Central memory CD4-positive, alpha-beta T cell (primary cell): ENCODE data around the gene ADAM22.

Experiments used
- DNase-seq: peaks from one replicate; pipeline ENCODE4 v3.0.0; 2022

Gene ADAM22

GRCh38 chr7:88041583-88041982, 107.5 kb downstream of the ADAM22 start:
- no peak for DNase-seq

DNA sequence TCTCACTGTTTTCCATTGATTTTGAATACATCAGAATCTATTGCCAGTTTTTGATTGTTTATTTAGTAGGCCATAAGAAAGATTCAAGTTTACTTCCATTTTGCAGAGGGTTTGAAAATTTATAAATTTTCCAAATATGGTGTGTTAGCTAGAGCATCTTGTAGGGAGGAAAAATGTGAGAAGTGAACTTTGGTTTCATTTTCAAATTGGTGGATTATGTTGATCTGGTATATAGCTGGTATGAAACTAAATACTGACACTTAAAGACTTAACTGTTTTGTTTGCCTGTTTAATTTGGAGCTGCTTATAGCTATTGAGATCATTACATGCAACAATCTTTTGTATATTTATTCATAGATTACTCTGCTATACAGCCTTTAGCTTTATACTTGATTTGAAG, 108.1 kb downstream of the ADAM22 start:
- no peak for DNase-seq

- no peak for DNase-seq
These were observed 108.8 kb downstream of the ADAM22 start for GRCh38 chr7:88042803-88043202.

DNA sequence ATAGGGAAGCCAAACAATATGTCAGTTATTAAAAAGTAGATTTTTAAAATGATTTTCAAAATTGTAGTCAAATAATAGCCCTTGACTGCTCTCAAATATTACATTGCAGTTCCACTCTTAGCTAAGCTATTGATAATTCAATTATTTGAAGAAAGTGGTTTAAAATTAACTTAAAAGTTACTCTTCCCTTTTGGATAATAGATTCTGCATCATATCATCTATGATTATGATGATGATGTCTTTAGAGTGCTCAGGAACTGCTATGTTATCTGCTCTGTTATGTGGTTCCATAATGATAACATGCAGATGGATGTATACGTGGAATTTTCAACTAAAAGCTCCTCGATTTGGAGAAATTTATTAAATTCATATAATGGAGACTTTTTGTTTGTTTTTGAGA, 110.0 kb downstream of the ADAM22 start:
- no peak for DNase-seq

GRCh38 chr7:88046839-88047573, 113.0 kb downstream of the ADAM22 start:
- no peak for DNase-seq

DNA sequence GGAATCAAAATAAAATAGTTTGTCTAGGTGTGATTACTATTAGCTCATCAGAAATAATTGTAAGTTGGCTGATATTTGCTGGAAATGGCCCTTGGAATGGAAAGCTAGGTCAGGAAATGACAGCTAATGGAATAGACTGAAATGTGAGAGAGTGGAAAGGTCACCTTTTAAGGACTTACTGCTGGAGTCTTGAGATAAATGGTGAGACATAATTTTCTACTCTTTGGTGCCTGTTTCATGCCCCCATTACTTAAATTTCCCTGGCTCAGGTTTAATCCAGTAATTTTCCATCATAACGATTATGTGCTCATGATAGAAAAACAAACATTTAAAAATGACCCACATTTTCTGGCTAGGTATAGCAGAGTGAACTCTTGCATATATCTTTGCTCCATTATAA, 123.6 kb downstream of the ADAM22 start:
- DNase-seq: no peak

- DNase-seq: no peak
These were observed 128.2 kb downstream of the ADAM22 start for GRCh38 chr7:88062238-88062637.

GRCh38 chr7:88069093-88069492, 135.0 kb downstream of the ADAM22 start:
- DNase-seq: no peak

DNA sequence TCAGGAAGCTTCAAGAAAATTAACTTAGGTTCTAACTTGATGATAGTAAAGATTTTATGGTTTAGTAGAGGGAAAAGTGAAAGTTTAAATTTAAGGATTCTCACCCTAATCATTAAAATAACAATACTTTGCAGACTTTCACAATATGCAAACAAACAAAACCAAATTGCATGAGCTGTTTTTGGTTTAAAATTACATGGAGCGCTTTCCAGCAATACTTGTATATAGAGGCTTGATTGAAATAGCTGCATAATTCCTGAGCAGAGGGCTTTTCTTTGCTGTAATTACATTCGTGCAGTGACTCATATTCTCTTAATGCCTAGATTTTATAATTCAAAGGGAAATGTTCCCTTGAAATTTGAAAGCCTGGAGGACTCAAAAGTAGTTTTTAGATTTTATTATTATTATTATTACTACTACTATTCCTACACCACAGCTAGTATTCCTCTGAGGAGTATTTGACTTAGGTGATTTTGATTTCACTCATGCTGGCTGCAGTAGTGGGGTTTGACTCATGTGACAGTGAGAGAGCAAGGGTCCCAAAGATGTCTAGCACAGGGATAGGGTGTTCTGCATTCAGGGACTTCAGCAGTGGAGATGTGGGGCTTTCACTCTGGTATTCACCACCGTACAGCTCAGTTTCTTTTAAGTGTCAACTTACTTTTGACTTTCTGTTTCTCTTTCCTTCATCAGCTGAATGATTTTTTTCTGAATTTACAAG, 138.1 kb downstream of the ADAM22 start:
- DNase-seq: no peak

DNA sequence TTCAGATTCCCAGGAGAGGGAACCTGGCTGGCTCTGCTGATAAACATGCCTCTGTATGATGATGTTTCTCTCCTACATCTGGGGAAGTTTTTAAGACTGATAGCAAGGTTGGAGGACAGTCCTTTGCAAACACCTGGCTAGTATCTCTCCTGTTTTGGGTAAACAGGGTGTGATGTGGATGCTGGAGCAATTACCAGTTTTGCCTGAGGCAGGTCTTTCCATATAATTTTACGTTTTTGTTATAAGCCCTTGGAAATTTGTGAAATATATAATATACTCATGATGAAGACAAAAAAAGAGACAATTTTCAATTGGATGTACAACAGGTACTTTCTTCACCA, 138.6 kb downstream of the ADAM22 start:
- no peak for DNase-seq

GRCh38 chr7:88073626-88074025, 139.6 kb downstream of the ADAM22 start:
- DNase-seq: no peak

DNA sequence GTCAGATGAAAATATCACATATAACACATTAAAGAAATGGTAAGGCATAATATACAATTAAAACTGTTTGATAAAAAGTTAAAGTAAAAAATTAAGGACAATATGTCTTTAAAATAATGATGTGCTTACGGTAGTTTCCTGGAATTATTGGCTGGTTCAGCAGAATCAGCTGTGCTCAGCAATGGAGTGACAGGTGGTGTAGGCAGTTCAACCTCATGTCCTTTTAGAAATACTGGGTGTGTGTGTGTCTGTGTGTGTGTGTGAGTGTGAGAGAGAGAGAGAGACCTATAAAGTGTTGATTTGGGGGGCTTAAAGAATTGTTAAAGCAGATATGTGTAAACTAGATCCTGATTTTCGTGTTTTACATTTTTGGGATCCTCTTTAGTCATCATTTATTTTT, 141.2 kb downstream of the ADAM22 start:
- DNase-seq: no peak

DNA sequence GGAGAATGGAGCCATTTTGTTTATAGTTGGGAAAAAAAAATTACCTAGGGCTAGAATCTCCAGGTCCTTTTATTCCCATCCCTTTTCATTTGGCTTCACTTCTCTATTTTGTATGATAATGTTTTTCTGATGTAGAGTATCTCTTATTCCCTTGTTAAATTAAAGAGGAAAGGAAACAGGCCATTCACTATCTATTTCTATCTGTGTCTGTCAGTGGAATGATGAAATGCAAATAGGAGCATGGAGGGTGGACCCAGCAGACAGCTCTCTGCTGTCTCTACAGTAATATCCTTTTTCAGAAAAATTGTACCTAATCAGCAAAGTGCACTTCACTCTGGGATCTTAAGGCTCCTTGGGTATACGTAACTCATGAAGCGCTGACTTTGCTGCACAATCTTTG, 149.8 kb downstream of the ADAM22 start:
- DNase-seq: no peak

- DNase-seq: no peak
These were observed 155.5 kb downstream of the ADAM22 start for GRCh38 chr7:88089561-88089960.

GRCh38 chr7:88090240-88090639, 156.2 kb downstream of the ADAM22 start:
- no peak for DNase-seq

DNA sequence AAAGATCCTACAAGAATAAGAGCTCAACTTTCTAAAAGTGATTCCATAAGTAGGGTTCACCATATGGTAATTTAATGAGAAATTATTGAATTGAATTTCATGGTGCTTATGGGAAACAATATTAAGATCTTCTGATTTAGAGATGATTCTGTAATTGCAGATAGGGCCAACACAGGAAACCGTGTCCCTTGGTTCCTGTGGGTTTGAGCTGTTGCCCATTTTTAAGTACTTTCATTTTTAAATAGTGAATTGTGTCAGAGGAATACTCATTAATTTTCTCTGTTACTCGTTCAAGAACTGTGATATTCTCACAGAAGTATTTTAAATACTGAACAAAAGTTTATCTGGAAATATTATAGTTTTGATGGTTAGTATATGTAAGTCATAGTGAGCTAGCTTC, 156.6 kb downstream of the ADAM22 start:
- DNase-seq: no peak

DNA sequence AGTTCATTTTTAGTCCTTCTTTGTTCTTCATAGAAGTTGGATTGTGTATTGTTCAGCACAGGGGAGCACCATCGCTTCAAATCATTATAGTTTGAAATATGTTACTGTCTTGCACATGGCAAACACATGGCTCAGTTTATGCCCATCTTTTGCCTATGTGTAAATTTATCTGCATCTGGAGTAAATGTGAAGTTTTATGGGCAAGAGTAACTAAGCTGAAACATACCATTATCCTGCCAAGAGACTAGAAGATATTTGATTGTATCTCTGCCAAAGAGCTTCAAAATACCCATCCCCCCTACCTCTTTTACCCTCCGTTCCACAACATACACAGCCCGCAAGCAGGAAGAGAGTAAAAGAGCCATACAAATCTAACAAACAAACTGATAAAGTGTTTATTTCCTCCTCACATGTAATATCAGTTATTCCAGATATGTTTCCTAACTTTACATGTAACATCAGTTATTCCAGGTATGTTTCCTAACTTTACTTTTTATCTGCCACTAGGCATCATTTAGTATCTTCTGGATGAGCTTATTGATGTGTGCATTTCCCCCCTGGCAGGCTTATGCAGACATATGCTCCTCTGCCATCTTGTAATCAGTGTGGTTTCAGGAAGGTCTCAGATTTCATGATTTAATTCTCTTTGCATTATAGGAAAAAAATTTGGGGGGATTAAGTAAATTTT, 158.1 kb downstream of the ADAM22 start:
- no peak for DNase-seq

DNA sequence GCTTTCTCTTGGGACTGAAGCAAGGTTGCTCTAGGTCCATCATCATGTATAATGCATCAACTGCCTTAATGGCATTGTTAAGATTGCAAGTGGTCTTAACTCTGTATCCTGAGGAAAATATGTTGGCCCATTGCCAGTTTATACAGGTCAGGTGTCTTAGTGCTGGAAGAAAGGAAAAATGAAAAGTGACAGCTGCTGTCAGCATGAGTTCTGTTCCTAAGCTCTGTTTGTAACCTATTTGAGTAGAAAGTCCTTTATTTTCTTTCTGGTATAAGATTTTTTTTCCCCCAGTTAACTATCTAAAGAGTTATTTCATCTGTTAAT, 158.6 kb downstream of the ADAM22 start:
- no peak for DNase-seq

DNA sequence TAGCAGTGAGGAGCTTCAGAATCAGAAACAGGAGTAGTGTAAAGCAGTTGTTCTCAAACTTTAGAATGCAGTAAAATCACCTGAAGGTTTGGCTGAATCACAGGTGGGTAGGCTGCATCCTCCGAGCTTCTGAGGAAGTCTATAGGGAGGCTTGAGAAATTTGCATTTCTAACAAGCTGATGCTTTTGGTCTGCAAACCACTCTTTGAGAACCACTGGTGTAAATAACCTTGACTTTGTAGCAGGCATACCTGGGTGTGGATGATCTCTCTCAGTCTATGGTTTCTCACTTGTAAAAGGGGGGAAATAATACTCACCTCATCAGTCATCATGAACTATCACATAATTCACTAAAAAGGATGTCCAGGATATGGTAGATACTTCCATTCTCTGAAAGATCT, 167.7 kb downstream of the ADAM22 start:
- no peak for DNase-seq

DNA sequence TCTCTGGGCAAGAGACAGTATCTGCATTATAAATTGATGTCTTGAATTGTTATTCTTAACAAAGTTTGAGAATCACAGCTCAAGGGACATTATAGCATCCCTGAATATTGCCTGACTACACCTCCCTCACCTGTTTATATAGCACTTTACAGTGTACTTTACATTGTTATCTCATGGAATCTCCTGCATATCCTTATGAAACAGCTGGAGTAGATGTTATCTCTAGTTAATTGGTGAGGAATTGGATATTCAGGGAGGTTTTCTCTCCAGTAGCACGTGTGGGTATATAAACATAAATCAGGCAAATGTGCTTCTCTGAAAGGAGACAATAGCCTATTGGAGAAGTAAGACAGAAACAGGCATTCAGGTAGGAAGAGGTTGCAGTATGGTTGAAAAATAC, 168.6 kb downstream of the ADAM22 start:
- DNase-seq: no peak

GRCh38 chr7:88104732-88105131, 170.7 kb downstream of the ADAM22 start:
- no peak for DNase-seq

DNA sequence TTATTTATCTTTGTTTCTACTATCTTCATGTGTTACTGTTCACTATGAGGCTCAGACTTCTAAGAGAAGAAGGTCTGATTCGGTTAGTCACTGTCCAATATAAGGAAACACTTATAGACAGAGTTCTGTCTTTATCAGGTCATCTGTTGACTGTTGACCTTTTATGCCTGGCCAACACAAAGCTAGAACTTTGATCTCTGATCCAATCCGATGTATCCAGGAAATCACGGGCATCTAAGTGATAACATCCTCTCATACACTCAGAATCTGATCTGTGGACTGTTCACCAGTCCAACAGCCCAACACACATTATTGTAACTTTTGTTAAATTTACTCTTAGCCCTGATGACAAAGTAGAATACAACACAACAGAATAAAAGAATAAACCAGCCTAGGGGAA, 171.2 kb downstream of the ADAM22 start:
- no peak for DNase-seq

- no peak for DNase-seq
These were observed 172.4 kb downstream of the ADAM22 start for GRCh38 chr7:88106434-88106833.

DNA sequence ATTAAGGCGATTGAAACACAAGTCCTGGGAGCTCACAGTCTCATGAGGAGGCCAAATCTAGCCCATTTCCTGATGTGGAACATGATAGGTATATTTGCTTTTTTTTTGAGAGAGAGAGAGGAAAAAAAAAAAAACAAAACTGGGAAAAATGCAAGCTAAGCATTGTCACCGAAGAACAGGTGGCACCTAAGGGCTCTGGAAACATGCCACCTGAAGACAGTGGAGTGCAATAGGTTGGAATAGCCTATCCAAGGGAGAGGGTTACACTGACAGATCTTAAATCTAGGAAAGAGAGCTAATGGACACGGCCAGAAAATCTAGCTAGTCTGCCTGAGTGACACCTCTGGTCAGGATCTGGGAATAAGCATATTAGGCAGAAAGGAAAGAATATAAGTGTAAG, 175.6 kb downstream of the ADAM22 start:
- DNase-seq: no peak
